Neutrophil (primary cell): ENCODE measurements around the gene AVL9.
"Not testable (repeated sequence)": the region's sequence is repeated elsewhere in the genome, so short reads cannot be mapped to it uniquely, and the experiment has no call there.

ENCODE experiments used
- H3K27ac ChIP-seq: fragments of 200-600 bp; sonication (generic); 2 replicates; pipeline ENCODE4 v1.5.1; 2016; ENCODE audit warnings: mild to moderate bottlenecking, moderate library complexity
- H3K27me3 ChIP-seq: fragments of 200-600 bp; sonication (generic); 2 replicates; pipeline ENCODE4 v1.6.0; 2016; ENCODE audit warnings: mild to moderate bottlenecking
- H3K36me3 ChIP-seq: fragments of 200-600 bp; sonication (generic); 2 replicates; pipeline ENCODE4 v1.5.1; 2017
- H3K4me1 ChIP-seq, 2 experiments: fragments of 200-600 bp in 1 of 2; sonication (generic) in 1 of 2; 1 replicate in 1 of 2; 2 replicates in 1 of 2; pipeline versions ENCODE4 v1.5.1 to v1.6.1; 2013 to 2016; ENCODE audit warnings: low read depth in 1 of 2, low read length in 1 of 2, mild to moderate bottlenecking in 1 of 2, moderate library complexity in 1 of 2; ENCODE audit not compliant: control insufficient read depth in 1 of 2, insufficient read depth in 1 of 2
- H3K4me3 ChIP-seq, 2 experiments: fragments of 200-600 bp in 1 of 2; sonication (generic) in 1 of 2; 1 replicate in 1 of 2; 2 replicates in 1 of 2; pipeline ENCODE4 v1.5.1; 2013 to 2016; ENCODE audit warnings: low read depth in 1 of 2, low read length in 1 of 2, mild to moderate bottlenecking in 1 of 2, moderate library complexity in 1 of 2
- H3K9me3 ChIP-seq: fragments of 200-600 bp; sonication (generic); 2 replicates; pipeline ENCODE4 v1.5.1; 2016

Gene AVL9

GRCh38 chr7:32637611-32638010 lies 142.3 kb downstream of the AVL9 start:
- H3K36me3 ChIP-seq, H3K4me3 ChIP-seq: not testable (repeated sequence)

More at GRCh38 chr7:32637611-32638010, 142.3 kb downstream of the AVL9 start:
- not testable (repeated sequence) for H3K27me3 ChIP-seq, H3K9me3 ChIP-seq
- H3K27ac ChIP-seq: peak overlapping the region; percentile 80
- H3K4me1 ChIP-seq: peaks cover 22 to 29% of the 10 kb centered on the region in 2 experiments
